Natural killer cell (primary cell): ENCODE data around the gene GPX4. TPM values are rescaled to one million over a fixed set of nuclear protein-coding genes. Genes with fewer than 3 reads are reported as not detected.

ENCODE experiments used
- ATAC-seq, 3 donors: fragments of 150-1000 bp in 2 of 3; fragments of 200-7000 bp in 1 of 3; cut with Tn5 transposase; 1 replicate in 1 of 3; 2 replicates in 2 of 3; pipeline ENCODE4 v1.10.0; 2021; ENCODE audit warnings: mild to moderate bottlenecking in 2 of 3, moderate library complexity in 2 of 3
- DNase-seq, 2 donors: peaks; one replicate each; pipeline versions ENCODE4 v3.0.0 to v3.0.0-alpha.2; 2013 to 2021; ENCODE audit warnings: mixed read lengths in 1 of 2
- H3K27ac ChIP-seq: one replicate; pipeline ENCODE4 v1.5.1; 2013; ENCODE audit warnings: mild to moderate bottlenecking, low read length
- H3K27me3 ChIP-seq: one replicate; pipeline ENCODE4 v1.6.1; 2013; ENCODE audit warnings: low read length; ENCODE audit not compliant: control insufficient read depth, insufficient read depth
- H3K36me3 ChIP-seq: one replicate; pipeline ENCODE4 v1.6.1; 2013; ENCODE audit warnings: low read length; ENCODE audit not compliant: control insufficient read depth, insufficient read depth
- H3K4me1 ChIP-seq: one replicate; pipeline ENCODE4 v1.6.1; 2013; ENCODE audit warnings: low read length; ENCODE audit not compliant: control insufficient read depth, insufficient read depth
- H3K4me3 ChIP-seq: one replicate; pipeline ENCODE4 v1.5.1; 2013; ENCODE audit warnings: low read length
- H3K9me3 ChIP-seq: one replicate; pipeline ENCODE4 v1.6.1; 2013; ENCODE audit warnings: low read length; ENCODE audit not compliant: control insufficient read depth, insufficient read depth
- H3K27ac Mint-ChIP-seq, 2 donors: one replicate each; pipeline ENCODE4 v1.8.0; 2022; ENCODE audit warnings: mild to moderate bottlenecking in 2 of 2, mixed read lengths in 2 of 2, moderate library complexity in 1 of 2
- H3K27me3 Mint-ChIP-seq, 2 donors: one replicate each; pipeline ENCODE4 v1.8.0; 2022; ENCODE audit warnings: low read depth in 2 of 2, mixed read lengths in 2 of 2
- H3K36me3 Mint-ChIP-seq: one replicate; pipeline ENCODE4 v1.8.0; 2022; ENCODE audit warnings: mixed read lengths
- H3K4me1 Mint-ChIP-seq, 2 donors: one replicate each; pipeline ENCODE4 v1.8.0; 2022; ENCODE audit warnings: mixed read lengths in 2 of 2
- H3K4me3 Mint-ChIP-seq: one replicate; pipeline ENCODE4 v1.8.0; 2022; ENCODE audit warnings: mild to moderate bottlenecking, moderate library complexity, mixed read lengths
- H3K9me3 Mint-ChIP-seq, 2 donors: one replicate each; pipeline ENCODE4 v1.8.0; 2022; ENCODE audit warnings: mixed read lengths in 2 of 2
- CTCF ChIP-seq: fragments of 200-600 bp; IDR thresholded peaks from one replicate; pipeline ENCODE4 v1.8.0; 2022; ENCODE audit warnings: antibody characterized with exemption
- WGBS: methylation state at CpG from one replicate; pipeline ENCODE4 v1.1.7; 2013; ENCODE audit warnings: missing lambda C conversion rate; ENCODE audit not compliant: insufficient coverage; 5-methylcytosine and 5-hydroxymethylcytosine counted together
- intact Hi-C: fragments of 100-400 bp; cut with micrococcal nuclease; formaldehyde crosslinking; loops from one replicate; pipeline ENCODE4 v1.14.2; 2022
- total RNA-seq, 4 donors: library from RNA; stranded (reverse); fragments of 120-200 nt in 1 of 4; gene quantifications; one replicate each; pipeline versions ENCODE4 v1.2.3 to v1.2.4, GENCODE V29; 2013 to 2022

Gene GPX4
- total RNA-seq, 3 donors from 2014 or later (not counting 1 experiment from before 2014, with no cell fraction given): 108 to 126 (median 121) TPM

- H3K4me1 ChIP-seq: peaks cover 15% of the 10 kb centered on the region
- H3K4me1 Mint-ChIP-seq: peaks cover 12 to 29% of the 10 kb centered on the region in 2 donors
- intact Hi-C loops: no loop called here
- DNase-seq: no peak
- no peak overlapping the region for H3K27ac ChIP-seq
- H3K36me3 ChIP-seq: peaks cover 5% of the 10 kb centered on the region
- H3K27ac Mint-ChIP-seq: no peak overlapping the region
- no peaks in the 10 kb centered on the region for H3K27me3 Mint-ChIP-seq
- no peak overlapping the region for H3K4me3 Mint-ChIP-seq
- TF ChIP-seq CTCF: no peak
- ATAC-seq: no peak
- no peaks in the 10 kb centered on the region for H3K27me3 ChIP-seq
- peaks cover 0 to 3% of the 10 kb centered on the region in 2 donors for H3K9me3 Mint-ChIP-seq
- 93% methylated on average over 39 of the region's 39 CpGs for WGBS
- no peaks in the 10 kb centered on the region for H3K36me3 Mint-ChIP-seq
- no peak overlapping the region for H3K4me3 ChIP-seq
- H3K9me3 ChIP-seq: no peaks in the 10 kb centered on the region
These were observed 36.7 kb downstream of the GPX4 start for GRCh38 chr19:1140272-1141027.

- Mint-ChIP-seq H3K4me3 (no peak overlapping the region), H3K27me3 (no peaks in the 10 kb centered on the region), H3K27ac (peak overlapping the region; percentile 60 to 77), H3K9me3 (peaks cover 0 to 3% of the 10 kb centered on the region in 2 donors), H3K4me1 (peaks cover 12 to 17% of the 10 kb centered on the region in 2 donors), H3K36me3 (no peaks in the 10 kb centered on the region)
- Histone ChIP-seq H3K4me3 (no peak overlapping the region), H3K9me3 (no peaks in the 10 kb centered on the region), H3K36me3 (peaks cover 11% of the 10 kb centered on the region), H3K4me1 (peaks cover under 1% of the 10 kb centered on the region), H3K27me3 (no peaks in the 10 kb centered on the region), H3K27ac (no peak overlapping the region)
- peak in 1 of 2 donors; percentile 28 for DNase-seq
- WGBS: 87% methylated on average over 5 of the region's 5 CpGs
- no peak for ATAC-seq
- intact Hi-C loops: no loop called here
- no peak for TF ChIP-seq CTCF
These were observed 38.1 kb downstream of the GPX4 start for GRCh38 chr19:1141944-1142343.

- no peak overlapping the region for H3K27ac ChIP-seq
- H3K27me3 ChIP-seq: no peaks in the 10 kb centered on the region
- no peak for ATAC-seq
- no peak for TF ChIP-seq CTCF
- H3K9me3 Mint-ChIP-seq: peaks cover 0 to 3% of the 10 kb centered on the region in 2 donors
- H3K4me1 ChIP-seq: no peaks in the 10 kb centered on the region
- H3K36me3 Mint-ChIP-seq: no peaks in the 10 kb centered on the region
- no peaks in the 10 kb centered on the region for H3K9me3 ChIP-seq
- peak overlapping the region in 1 of 2 donors; percentile 54 for H3K27ac Mint-ChIP-seq
- H3K4me3 ChIP-seq: no peak overlapping the region
- no peak overlapping the region for H3K4me3 Mint-ChIP-seq
- H3K36me3 ChIP-seq: peaks cover 14% of the 10 kb centered on the region
- no peaks in the 10 kb centered on the region for H3K27me3 Mint-ChIP-seq
- 91% methylated on average over 33 of the region's 33 CpGs for WGBS
- intact Hi-C loops: no loop called here
- H3K4me1 Mint-ChIP-seq: peaks cover 12 to 17% of the 10 kb centered on the region in 2 donors
- no peak for DNase-seq
These were observed 40.1 kb downstream of the GPX4 start for GRCh38 chr19:1143828-1144399.
